GM18951 (cell line): ENCODE results near the gene RRP1B.

ENCODE experiments used
- POLR2A ChIP-seq: IDR thresholded peaks from 4 replicates; pipeline ENCODE4 v1.6.1; 2011; ENCODE audit warnings: mild to moderate bottlenecking; ENCODE audit not compliant: insufficient read length, insufficient read depth; ENCODE audit errors: extremely low read depth
- in situ Hi-C: fragments of 300-500 bp; cut with MboI; formaldehyde crosslinking; loops from one replicate; pipeline ENCODE4 v1.12.0; 2022; ENCODE audit warnings: low sequenced_read_pairs, mixed read lengths, inconsistent platforms; ENCODE audit not compliant: unreplicated experiment

The RRP1B gene

GRCh38 chr21:43631411-43632107 lies 27.8 kb upstream of the RRP1B start:
- in situ Hi-C loops, result loop anchor here (25.0 kb wide), 1 partner anchor 494 kb away; no protein-coding TSS in a partner anchor
- TF ChIP-seq POLR2A, result no peak

DNA sequence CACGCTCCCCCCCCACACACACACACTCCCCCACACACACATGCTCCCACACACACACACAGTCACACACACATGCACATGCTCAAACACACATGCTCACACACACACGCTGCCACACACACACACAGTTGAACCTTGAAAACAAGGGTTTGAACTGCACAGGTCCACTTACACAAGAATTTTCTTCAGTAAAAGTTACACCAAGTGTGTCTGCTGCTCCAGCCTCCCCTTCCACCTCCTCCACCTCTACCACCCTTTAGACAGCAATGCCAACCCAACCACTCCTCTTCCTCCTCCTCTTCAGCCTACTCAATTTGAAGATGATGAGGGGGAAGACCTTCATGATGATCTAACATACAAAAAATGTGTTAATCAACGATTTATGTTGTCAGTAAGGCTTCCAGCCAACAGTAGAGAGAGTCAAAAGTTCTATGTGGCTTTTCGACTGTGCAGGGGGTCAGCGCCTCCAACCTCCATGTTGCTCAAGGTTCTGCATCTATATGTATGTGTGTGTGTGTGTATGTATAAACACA lies 26.9 kb upstream of the RRP1B start:
- in situ Hi-C loops, result loop anchor here (25.0 kb wide), 1 partner anchor 495 kb away; no protein-coding TSS in a partner anchor
- no peak for TF ChIP-seq POLR2A

GRCh38 chr21:43634618-43635017 lies 24.7 kb upstream of the RRP1B start:
- in situ Hi-C loops, result loop anchor here (25.0 kb wide), 1 partner anchor 497 kb away; no protein-coding TSS in a partner anchor
- TF ChIP-seq POLR2A, result no peak

DNA sequence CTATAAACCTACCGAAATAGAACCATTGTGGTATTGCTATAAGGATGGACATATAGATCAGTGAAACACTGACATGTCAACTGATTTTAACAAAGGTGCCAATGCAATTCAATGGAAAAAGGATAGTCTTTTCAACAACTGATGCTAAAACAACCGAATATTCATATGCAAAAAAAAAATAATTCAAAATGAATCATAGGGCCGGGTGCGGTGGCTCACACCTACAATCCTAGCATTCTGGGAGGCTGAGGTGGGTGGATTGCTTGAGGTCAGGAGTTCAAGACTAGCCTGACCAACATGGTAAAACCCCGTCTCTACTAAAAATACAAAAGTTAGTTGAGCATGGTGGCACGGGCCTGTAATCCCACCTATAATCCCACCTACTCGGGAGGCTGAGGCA lies 23.9 kb upstream of the RRP1B start:
- no peak for TF ChIP-seq POLR2A
- in situ Hi-C loops, result loop anchor here (25.0 kb wide), 1 partner anchor 498 kb away; no protein-coding TSS in a partner anchor

DNA sequence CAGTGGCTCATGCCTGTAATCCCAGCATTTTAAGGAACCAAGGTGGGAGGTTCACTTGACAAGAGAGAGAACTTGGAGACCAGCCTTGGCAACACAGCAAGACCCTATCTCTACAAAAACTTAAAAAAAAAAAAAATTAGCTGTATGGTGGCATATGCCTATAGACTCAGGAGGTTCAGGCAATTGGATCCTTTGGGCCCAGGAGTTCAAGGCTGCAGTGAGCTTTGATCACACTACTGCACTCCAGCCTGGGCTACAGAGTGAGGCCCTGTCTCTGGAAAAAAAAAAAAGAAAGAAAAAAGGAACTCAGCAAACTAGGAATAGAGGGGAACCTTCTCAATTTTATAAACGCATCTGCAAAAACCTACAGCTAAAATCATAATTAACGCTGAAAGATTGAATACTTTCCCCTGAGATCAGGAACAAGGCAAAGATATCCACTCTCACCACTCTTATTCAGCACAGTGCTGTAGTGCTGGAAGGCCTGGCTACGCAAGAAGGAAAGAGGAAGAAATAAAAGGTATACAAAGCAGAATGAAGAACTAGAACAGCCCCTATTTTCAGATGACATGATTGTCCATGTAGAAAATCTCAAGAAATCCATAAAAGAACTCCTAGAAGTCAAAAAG lies 21.7 kb upstream of the RRP1B start:
- in situ Hi-C loops, result loop anchor here (25.0 kb wide), 1 partner anchor 500 kb away; no protein-coding TSS in a partner anchor
- no peak for TF ChIP-seq POLR2A

- TF ChIP-seq POLR2A, result no peak
- in situ Hi-C loops, result loop anchor here (25.0 kb wide), 1 partner anchor 502 kb away; no protein-coding TSS in a partner anchor
Observed at GRCh38 chr21:43639470-43640353, 19.6 kb upstream of the RRP1B start.

- in situ Hi-C loops, result loop anchor here (25.0 kb wide), 1 partner anchor 503 kb away; no protein-coding TSS in a partner anchor
- no peak for TF ChIP-seq POLR2A
Observed at GRCh38 chr21:43640400-43640799, 19.0 kb upstream of the RRP1B start.

- in situ Hi-C loops, result loop anchor here (25.0 kb wide), 1 partner anchor 506 kb away; no protein-coding TSS in a partner anchor
- TF ChIP-seq POLR2A, result no peak
Observed at GRCh38 chr21:43643193-43643592, 16.2 kb upstream of the RRP1B start.

DNA sequence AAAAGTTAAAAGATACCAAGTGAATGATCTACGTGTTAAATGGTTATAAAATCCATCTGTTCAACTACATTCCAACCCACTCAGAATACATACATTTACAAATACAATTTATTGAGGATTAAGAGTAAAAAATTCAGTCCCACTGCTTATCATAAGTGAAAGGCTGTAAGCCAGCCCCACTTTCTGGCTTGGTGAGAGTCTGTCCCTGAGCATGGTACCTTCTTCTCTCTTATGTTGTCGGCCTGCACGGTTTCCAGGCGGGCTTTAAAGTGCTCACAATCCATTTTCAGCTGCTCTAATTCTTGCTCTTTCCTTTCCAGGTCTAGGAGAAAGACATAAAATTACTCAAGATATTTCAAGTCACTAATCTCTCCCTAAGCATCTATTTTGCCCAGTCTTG lies 15.3 kb upstream of the RRP1B start:
- in situ Hi-C loops, result loop anchor here (25.0 kb wide), 1 partner anchor 507 kb away; no protein-coding TSS in a partner anchor
- no peak for TF ChIP-seq POLR2A

GRCh38 chr21:43644609-43645008 lies 14.8 kb upstream of the RRP1B start:
- in situ Hi-C loops, result loop anchor here (25.0 kb wide), 1 partner anchor 507 kb away; no protein-coding TSS in a partner anchor
- no peak for TF ChIP-seq POLR2A

DNA sequence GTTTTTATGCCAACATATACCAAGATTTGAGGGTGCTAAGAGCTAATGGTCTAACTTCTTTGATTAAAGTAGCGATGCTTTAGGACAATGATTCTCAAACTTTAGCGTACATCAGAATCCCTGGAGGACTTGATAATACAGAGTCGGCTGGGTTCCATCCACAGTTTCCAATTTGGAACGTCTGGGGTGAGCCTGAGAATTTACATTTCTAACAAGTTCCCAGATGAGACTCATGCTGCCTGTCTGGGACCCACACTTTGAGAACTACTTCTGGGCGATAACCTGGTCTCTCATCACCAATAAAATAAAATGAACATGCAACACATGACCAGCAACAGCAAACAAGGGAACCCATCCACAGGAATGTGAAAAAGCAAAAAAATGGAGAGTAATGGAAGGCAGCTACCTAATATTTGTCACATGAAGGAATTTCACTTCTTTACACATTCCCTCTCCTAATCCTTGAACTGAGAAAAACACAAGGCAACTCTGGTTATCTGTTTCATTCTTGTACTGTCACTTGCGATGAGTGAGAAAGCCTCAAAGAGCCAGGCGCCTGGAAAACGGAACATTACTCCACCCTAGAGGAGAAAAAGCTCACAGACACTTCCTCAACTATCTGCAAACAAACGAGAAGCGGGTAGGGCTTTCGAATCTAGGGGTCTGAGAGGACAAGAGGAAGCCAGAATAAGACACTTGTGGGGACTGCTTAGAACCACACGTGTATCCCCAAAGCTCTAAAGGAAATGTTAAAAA lies 14.0 kb upstream of the RRP1B start:
- in situ Hi-C loops, result loop anchor here (25.0 kb wide), 1 partner anchor 508 kb away; no protein-coding TSS in a partner anchor
- no peak for TF ChIP-seq POLR2A

DNA sequence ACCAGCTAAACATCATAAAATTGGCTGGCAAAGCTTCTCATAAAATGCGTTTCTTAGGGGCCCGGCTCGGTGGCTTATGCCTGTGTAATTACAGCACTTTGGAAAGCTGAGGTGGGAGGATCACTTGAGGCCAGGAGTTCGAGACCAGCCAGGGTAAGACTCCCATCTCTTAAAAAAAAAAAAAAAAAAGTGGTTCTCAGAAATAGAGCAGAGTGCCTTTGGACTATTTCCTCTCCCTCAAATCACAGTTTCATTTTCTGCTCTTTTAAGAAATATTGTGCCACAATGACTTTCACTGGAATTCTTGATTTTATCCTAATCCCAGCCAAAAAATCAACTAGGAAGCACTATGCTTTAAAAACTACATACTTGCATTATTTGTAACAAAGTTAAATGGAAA lies 13.4 kb upstream of the RRP1B start:
- in situ Hi-C loops, result loop anchor here (25.0 kb wide), 1 partner anchor 509 kb away; no protein-coding TSS in a partner anchor
- no peak for TF ChIP-seq POLR2A
